ENCODE results near the gene GPR160. TPM values are rescaled to one million over a fixed set of nuclear protein-coding genes. Genes with fewer than 3 reads are reported as not detected.
A peak's percentile ranks its signal among the peaks of the same experiment; 100 is the strongest.

GPR160 gene
- total and polyA plus RNA-seq, 2 donors (not counting 1 experiment from before 2014, with no cell fraction given), result 0.50 to 0.58 TPM

DNA sequence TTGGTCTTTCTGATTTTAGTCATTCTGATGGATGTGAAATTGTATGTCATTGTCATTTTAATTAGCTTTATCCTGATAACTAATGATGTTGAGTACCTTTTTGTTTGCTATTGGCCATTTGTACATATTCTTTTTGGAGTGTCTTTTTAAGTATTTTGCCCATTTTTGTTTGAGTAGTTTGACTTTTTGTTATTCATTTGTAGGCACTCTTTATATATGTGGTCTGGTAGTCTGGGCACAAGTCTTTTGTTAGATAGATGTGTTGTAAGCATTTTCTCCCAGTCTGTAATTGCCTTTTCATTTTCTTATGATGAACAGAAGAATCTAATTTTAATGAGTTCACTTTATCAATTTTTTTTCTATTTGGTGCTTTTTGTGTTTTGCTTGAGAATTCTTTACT is 14.6 kb downstream of the GPR160 start:
- DNase-seq (ENCODE audit: low read depth in 2 of 2), result no peak
- no peaks in the 10 kb centered on the region for H3K36me3 ChIP-seq (ENCODE audit: control insufficient read depth, insufficient read depth, low read length)
- H4K20me1 ChIP-seq (ENCODE audit: control insufficient read depth, extremely low read depth, insufficient read depth, low read length), result no peaks in the 10 kb centered on the region
- TF ChIP-seq, protein P1, sequence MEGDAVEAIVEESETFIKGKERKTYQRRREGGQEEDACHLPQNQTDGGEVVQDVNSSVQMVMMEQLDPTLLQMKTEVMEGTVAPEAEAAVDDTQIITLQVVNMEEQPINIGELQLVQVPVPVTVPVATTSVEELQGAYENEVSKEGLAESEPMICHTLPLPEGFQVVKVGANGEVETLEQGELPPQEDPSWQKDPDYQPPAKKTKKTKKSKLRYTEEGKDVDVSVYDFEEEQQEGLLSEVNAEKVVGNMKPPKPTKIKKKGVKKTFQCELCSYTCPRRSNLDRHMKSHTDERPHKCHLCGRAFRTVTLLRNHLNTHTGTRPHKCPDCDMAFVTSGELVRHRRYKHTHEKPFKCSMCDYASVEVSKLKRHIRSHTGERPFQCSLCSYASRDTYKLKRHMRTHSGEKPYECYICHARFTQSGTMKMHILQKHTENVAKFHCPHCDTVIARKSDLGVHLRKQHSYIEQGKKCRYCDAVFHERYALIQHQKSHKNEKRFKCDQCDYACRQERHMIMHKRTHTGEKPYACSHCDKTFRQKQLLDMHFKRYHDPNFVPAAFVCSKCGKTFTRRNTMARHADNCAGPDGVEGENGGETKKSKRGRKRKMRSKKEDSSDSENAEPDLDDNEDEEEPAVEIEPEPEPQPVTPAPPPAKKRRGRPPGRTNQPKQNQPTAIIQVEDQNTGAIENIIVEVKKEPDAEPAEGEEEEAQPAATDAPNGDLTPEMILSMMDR (conservative IDR thresholded peaks at IDR 0.05 in 1 of 2, IDR thresholded peaks at IDR 0.05 in 1 of 2; ENCODE audit: low read depth in 1 of 2, low read length in 2 of 2), result no peak
- TF ChIP-seq EZH2 (IDR thresholded peaks at IDR 0.05; ENCODE audit: low read length, missing control alignments), result no peak
- H3K9ac ChIP-seq (ENCODE audit: insufficient read depth, low read length), result no peak overlapping the region
- H3K4me1 ChIP-seq (ENCODE audit: control insufficient read depth, extremely low read depth, insufficient read depth, low read length), result peaks cover 7% of the 10 kb centered on the region
- no peaks in the 10 kb centered on the region for H3K27me3 ChIP-seq (ENCODE audit: control insufficient read depth, insufficient read depth, low read length)
- H3K4me2 ChIP-seq (ENCODE audit: extremely low read depth, insufficient read depth, low read length), result no peak overlapping the region
- H3K27ac ChIP-seq (ENCODE audit: insufficient read depth, low read length), result no peak overlapping the region
- H2AFZ ChIP-seq (ENCODE audit: low read length), result no peak overlapping the region
- no peaks in the 10 kb centered on the region for H3K79me2 ChIP-seq (ENCODE audit: control insufficient read depth, insufficient read depth, low read length)
- H3K9me3 ChIP-seq (ENCODE audit: control insufficient read depth, insufficient read depth, low read depth, low read length), result no peaks in the 10 kb centered on the region
- no peak overlapping the region for H3K4me3 ChIP-seq (replicated peaks in 1 of 4; ENCODE audit: control extremely low read depth in 1 of 4, insufficient read depth in 1 of 4, low read depth in 3 of 4, low read length in 4 of 4)

DNA sequence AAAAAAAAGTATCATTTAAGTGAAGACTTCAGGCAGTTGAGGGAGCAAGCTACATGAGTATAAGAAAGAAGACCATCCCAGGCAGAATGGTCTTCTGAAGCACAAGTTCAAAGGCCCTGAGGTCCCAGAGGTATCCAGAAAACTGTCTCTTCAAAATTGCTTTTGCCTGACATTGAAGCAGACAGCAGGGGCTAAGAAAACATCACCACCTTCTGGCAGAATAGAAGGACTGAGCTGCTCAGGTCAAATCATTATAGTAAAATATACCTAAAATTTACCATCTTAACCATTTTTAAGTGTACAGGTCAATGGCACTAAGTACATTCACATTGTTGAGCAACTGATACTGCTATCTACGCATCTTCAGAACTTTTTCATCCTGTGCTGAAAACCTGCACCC is 16.4 kb downstream of the GPR160 start:
- TF ChIP-seq, protein P1 (conservative IDR thresholded peaks at IDR 0.05 in 1 of 2, IDR thresholded peaks at IDR 0.05 in 1 of 2; ENCODE audit: low read depth in 1 of 2, low read length in 2 of 2), result peak; percentile 12 to 45
- TF ChIP-seq EZH2 (IDR thresholded peaks at IDR 0.05; ENCODE audit: low read length, missing control alignments), result no peak
- peak in 1 of 2 donors; percentile 26 for DNase-seq (ENCODE audit: low read depth in 2 of 2)
- no peak overlapping the region for H3K9ac ChIP-seq (ENCODE audit: insufficient read depth, low read length)

DNA sequence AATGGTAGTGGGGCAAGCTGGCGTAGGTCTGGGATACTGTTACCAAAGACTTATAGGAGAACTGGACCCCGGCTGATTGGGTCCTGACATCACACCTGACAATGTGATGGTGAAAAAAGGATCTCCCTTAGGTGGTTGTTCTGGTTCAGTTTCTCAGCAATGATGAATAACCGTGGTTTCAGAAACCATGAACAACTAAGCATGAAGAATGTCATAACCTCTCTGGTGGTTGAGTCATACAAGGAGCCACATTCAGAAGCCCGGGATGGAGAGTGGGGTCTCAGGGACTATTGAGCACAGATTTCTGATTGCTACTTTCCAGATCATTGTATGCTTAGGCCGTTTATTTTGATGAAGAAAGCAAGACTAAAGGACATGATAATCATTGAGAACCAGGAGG is 17.4 kb downstream of the GPR160 start:
- no peak overlapping the region for H2AFZ ChIP-seq (ENCODE audit: low read length)
- H3K36me3 ChIP-seq (ENCODE audit: control insufficient read depth, insufficient read depth, low read length), result no peaks in the 10 kb centered on the region
- H4K20me1 ChIP-seq (ENCODE audit: control insufficient read depth, extremely low read depth, insufficient read depth, low read length), result no peaks in the 10 kb centered on the region
- no peaks in the 10 kb centered on the region for H3K79me2 ChIP-seq (ENCODE audit: control insufficient read depth, insufficient read depth, low read length)
- H3K27me3 ChIP-seq (ENCODE audit: control insufficient read depth, insufficient read depth, low read length), result no peaks in the 10 kb centered on the region
- H3K9ac ChIP-seq (ENCODE audit: insufficient read depth, low read length), result no peak overlapping the region
- no peak overlapping the region for H3K4me3 ChIP-seq (replicated peaks in 1 of 4; ENCODE audit: control extremely low read depth in 1 of 4, insufficient read depth in 1 of 4, low read depth in 3 of 4, low read length in 4 of 4)
- no peaks in the 10 kb centered on the region for H3K4me1 ChIP-seq (ENCODE audit: control insufficient read depth, extremely low read depth, insufficient read depth, low read length)
- no peak overlapping the region for H3K4me2 ChIP-seq (ENCODE audit: extremely low read depth, insufficient read depth, low read length)
- peak in 1 of 2 donors; percentile 58 for DNase-seq (ENCODE audit: low read depth in 2 of 2)
- no peaks in the 10 kb centered on the region for H3K9me3 ChIP-seq (ENCODE audit: control insufficient read depth, insufficient read depth, low read depth, low read length)
- TF ChIP-seq, protein P1 (conservative IDR thresholded peaks at IDR 0.05 in 1 of 2, IDR thresholded peaks at IDR 0.05 in 1 of 2; ENCODE audit: low read depth in 1 of 2, low read length in 2 of 2), result no peak
- TF ChIP-seq EZH2 (IDR thresholded peaks at IDR 0.05; ENCODE audit: low read length, missing control alignments), result no peak
- no peak overlapping the region for H3K27ac ChIP-seq (ENCODE audit: insufficient read depth, low read length)

More for the DNA sequence above, 16.4 kb downstream of the GPR160 start:
- no peak overlapping the region for H3K4me2 ChIP-seq (ENCODE audit: extremely low read depth, insufficient read depth, low read length)
- H4K20me1 ChIP-seq (ENCODE audit: control insufficient read depth, extremely low read depth, insufficient read depth, low read length), result no peaks in the 10 kb centered on the region
- H3K27me3 ChIP-seq (ENCODE audit: control insufficient read depth, insufficient read depth, low read length), result no peaks in the 10 kb centered on the region
- no peaks in the 10 kb centered on the region for H3K79me2 ChIP-seq (ENCODE audit: control insufficient read depth, insufficient read depth, low read length)
- H3K4me3 ChIP-seq (replicated peaks in 1 of 4; ENCODE audit: control extremely low read depth in 1 of 4, insufficient read depth in 1 of 4, low read depth in 3 of 4, low read length in 4 of 4), result no peak overlapping the region
- peaks cover 7% of the 10 kb centered on the region for H3K4me1 ChIP-seq (ENCODE audit: control insufficient read depth, extremely low read depth, insufficient read depth, low read length)
- no peak overlapping the region for H3K27ac ChIP-seq (ENCODE audit: insufficient read depth, low read length)
- H3K9me3 ChIP-seq (ENCODE audit: control insufficient read depth, insufficient read depth, low read depth, low read length), result no peaks in the 10 kb centered on the region
- H2AFZ ChIP-seq (ENCODE audit: low read length), result no peak overlapping the region
- H3K36me3 ChIP-seq (ENCODE audit: control insufficient read depth, insufficient read depth, low read length), result no peaks in the 10 kb centered on the region
